Activated CD8-positive, alpha-beta memory T cell treated with anti-CD3 and anti-CD28 coated beads for 36 hours (primary cell): ENCODE measurements around the gene POFUT1. TPM values are rescaled to one million over a fixed set of nuclear protein-coding genes. Genes with fewer than 3 reads are reported as not detected.
"Not testable (repeated sequence)": the region's sequence is repeated elsewhere in the genome, so short reads cannot be mapped to it uniquely, and the experiment has no call there.

Experiments used
- CTCF ChIA-PET: fragments of 350-600 bp; sonication (Branson Sonifier 250); formaldehyde crosslinking; loops from one replicate; lab custom pipeline; 2021; ENCODE audit warnings: antibody characterized with exemption; lab: Charles Lee
- POLR2A ChIA-PET: fragments of 350-600 bp; sonication (Branson Sonifier 250); formaldehyde crosslinking; loops from one replicate; lab custom pipeline; 2021; ENCODE audit warnings: antibody characterized with exemption; lab: Charles Lee
- total RNA-seq, 2 experiments: library from RNA; stranded (reverse); gene quantifications; one replicate each; pipeline ENCODE4 v1.2.3, GENCODE V29; 2021

Gene POFUT1
- total RNA-seq, 2 experiments from 2014 or later, result 78.5 to 82.1 TPM

DNA sequence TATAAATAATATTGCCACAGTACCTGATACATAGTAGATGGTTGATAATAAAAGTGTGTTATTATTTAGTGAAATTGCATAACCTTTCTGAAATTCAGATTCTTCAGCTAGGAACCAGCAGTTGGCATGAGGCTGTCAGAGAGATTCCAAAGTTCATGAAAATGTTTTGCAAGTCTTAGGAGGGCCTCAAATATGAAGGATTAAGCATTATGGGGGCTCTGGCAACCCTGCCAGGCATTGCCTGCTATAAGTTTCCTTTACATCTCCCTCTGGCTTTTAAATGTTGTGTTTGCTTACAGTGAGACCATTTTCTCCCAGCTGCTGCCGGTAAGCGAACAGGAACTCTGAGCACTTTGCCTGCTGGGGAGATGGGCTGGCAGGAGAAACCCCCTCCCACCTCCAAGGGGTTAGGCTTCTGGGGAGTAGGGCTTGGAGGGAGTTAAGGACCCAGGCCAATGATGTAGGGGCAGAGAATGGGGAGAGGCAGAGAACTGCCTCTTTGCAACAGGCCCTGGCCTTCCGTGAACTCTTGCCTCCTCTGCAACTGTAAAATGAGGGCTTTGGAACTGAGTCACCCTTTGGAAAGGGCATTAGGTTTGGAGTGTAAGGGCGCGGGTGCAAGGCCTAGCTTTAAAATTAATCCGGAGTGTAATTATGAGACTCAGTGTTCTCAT is 36.6 kb downstream of the POFUT1 start:
- CTCF ChIA-PET, result interaction anchor here (1.1 to 1.2 kb wide), 2 partner anchors 11 to 89 kb away, joined by 3 read pairs; no protein-coding TSS in a partner anchor
- POLR2A ChIA-PET, result no interaction called here

DNA sequence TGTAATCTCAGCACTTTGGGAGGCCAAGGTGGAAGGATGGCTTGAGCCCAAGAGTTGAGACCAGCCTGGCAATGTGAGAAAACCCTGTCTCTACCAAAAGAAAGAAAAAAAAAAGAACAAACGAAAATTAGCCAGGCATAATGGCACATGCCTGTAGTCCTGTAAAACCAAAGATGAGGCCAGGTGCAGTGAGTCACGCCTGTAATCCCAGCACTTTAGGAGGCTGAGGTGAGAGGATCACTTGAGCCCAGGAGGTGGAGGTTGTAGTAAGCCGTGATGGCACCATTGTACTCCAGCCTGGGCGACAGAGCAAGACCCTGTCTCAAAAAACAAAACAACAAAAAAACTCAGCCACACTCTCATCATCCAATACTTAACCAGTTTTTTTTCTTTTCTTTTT is 37.3 kb downstream of the POFUT1 start:
- ChIA-PET CTCF (interaction anchor here (1.1 to 1.2 kb wide), 2 partner anchors 11 to 89 kb away, joined by 3 read pairs; no protein-coding TSS in a partner anchor), POLR2A (no interaction called here)

DNA sequence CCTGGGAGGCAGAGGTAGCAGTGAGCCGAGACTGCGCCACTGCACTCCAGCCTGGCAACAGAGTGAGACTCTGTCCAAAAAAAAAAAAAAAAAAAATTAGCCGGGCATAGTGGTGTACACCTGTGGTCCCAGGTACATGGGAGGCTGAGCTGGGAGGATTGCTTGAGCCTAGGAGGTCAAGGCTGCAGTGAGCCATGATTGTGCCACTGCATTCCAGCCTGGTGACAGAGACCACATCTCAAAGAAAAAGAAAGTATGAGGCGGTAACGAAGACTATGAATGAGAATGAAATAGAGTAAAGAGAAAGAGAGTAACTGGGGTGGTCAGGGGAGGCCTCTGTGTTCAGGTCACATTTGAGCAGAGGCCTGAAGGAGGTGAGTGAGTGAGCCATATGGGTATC is 38.5 kb downstream of the POFUT1 start:
- POLR2A ChIA-PET, CTCF ChIA-PET: not testable (repeated sequence)

DNA sequence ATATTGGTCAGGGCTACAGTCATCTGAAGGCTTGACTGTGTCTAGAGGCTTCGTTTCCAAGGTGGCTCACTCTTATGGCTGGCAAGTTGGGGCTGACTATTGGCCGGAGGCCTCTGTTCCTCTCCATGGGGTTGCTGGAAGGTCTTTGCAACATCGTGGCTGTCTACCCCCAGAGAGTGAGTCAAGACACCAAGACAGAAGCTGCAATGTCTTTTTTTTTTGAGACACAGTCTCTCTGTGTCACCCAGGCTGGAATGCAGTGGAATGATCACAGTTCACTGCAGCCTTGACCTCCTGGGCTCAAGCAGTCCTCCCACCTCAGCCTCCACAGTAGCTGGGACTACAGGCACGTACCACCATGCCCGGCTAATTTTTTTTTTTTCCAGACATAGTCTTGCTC is 40.4 kb downstream of the POFUT1 start:
- CTCF ChIA-PET, result interaction anchor here (0.6 kb wide), 1 partner anchor 18 kb away, joined by 3 read pairs; no protein-coding TSS in a partner anchor
- POLR2A ChIA-PET, result no interaction called here

DNA sequence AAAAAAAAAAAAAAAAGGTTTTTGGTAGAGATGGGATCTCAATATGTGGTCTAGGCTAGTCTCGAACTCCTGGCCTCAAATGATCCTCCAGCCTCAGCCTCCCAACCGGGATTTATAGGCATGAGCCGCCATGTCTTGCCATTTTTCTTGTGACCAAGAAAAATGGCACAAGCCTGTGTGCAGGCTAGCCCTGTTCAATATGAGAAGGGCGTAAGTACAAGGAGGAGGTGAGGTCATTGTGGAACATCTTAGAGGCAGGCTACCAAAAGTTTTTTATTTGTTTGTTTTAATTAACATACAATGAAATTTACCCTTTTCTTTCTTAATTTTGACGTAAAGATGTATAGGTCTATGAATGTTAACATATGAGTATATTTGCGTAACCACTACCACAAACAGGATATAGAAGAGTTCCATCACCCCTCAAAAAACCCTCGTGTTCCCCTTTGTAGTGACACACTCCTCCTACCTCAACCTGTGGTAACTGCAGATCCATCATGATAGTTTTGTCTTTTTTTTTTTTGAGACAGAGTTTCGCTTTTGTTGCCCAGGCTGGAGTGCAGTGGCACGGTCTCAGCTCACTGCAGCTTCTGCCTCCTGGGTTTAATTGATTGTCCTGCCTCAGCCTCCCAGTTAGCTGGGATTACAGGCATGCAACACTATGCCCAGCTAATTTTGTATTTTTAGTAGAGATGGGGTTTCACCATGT is 41.5 kb downstream of the POFUT1 start:
- ChIA-PET CTCF (interaction anchor here (1.0 kb wide), 1 partner anchor 85 kb away, joined by 4 read pairs; no protein-coding TSS in a partner anchor), POLR2A (interaction anchor here (0.7 kb wide), 1 partner anchor 170 kb away, joined by 8 read pairs; no protein-coding TSS in a partner anchor)

DNA sequence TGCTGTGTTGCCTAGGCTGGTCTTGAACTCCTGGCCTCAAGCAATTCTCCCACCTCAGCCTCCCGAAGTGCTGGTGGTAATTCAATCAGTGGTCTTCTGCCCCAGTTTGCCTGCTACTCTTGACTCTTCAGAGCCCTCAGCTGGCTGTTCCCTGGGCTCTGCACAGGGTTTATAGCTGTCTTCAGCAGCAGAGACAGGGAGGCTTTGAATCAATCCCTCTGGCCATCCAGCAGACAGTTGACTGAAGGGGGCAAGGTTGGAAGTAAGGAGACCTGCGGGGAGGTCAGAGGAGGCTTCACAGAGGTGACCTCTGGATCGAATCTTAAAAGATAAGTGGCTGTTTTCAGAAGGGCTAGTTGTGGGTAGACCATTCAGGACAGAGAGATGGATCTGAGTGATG is 43.8 kb downstream of the POFUT1 start:
- ChIA-PET CTCF (interaction anchor here (0.7 kb wide), 2 partner anchors 18 to 1642 kb away, joined by 3 to 4 read pairs; no protein-coding TSS in a partner anchor), POLR2A (interaction anchor here (0.9 kb wide), 1 partner anchor 46 kb away, joined by 6 read pairs; no protein-coding TSS in a partner anchor)

DNA sequence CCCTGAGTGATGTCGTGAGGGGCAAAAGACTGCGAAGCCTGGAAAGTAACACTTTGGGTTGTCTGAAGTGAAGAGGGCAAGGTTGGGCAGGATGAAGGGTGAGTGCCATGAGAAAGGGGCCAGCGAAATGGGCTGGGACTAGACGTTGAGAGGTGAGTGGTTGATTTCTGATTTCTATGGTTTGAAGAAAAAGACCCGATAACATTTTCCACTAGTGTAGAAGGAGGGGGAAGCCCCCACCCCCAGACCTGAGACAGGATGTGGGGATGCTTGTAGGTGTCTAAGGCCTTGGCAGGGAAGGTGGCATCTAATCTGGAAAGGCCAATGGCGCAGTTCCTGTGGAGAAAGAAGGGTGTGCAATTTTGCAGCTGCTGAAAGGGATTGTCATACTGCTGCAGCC is 44.5 kb downstream of the POFUT1 start:
- ChIA-PET POLR2A (interaction anchor here (0.6 to 1.4 kb wide), 3 partner anchors 26 to 47 kb away, joined by 4 to 6 read pairs (median 5); no protein-coding TSS in a partner anchor), CTCF (interaction anchor here (0.7 kb wide), 2 partner anchors 19 to 1641 kb away, joined by 3 to 4 read pairs; no protein-coding TSS in a partner anchor)

DNA sequence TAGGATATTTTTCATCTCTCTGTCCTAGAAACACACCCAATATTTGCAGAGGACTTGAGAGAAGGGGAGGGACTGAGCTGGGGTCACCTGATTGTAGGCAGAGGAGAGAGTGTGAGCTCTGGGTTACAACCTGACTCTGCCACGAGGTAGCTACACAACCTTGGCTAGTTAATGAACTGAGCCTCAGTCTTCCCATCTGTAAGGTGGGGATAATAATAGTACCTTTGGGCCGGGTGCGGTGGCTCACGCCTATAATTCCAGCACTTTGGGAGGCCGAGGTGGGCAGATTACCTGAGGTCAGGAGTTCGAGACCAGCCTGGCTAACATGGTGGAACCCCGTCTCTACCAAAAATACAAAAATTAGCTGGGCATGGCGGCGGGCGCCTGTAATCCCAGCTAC is 53.3 kb downstream of the POFUT1 start:
- CTCF ChIA-PET, POLR2A ChIA-PET: not testable (repeated sequence)

DNA sequence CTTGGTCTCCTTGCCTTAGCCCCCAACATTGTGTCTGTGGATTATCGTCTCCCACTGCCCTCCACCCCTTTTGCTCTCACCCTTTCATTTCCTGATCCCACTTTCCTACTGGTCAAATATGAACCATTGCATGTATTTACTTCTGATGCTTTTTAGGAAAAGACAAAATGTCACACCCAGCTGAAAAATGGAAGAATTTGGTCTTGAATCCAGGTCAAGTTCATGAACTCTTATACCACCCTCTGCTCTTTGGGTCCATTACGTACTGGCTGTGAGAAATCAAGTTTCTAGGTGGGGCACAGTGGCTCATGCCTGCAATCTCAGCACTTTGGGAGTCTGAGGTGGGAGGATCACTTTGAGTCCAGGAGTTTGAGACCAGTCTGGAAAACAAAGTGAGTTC is 54.0 kb downstream of the POFUT1 start:
- CTCF ChIA-PET, result no interaction called here
- POLR2A ChIA-PET, result no interaction called here

DNA sequence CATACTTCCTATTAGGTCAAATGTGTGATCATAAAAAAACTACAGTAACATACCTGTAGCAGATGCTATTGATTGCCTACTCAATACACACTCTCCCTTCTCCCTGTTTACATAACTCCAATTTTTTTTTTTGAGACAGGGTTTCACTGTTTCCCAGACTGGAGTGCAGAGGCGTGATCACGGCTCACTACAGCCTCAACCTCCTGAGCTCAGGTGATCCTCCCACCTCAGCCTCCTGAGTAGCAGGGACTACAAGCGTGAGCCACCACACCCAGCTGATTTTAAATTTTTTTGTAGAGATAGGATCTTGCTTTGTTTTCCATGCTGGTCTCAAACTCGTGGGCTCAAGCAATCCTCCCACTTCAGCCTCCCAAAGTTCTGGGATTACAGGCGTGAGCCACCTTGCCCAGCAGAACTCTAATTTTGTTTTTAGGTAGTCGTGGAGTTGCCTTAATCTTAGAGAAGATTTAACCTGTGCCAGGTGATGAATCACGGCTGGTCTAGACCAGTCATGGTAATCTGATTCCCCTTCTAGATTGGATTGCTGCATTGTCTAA is 55.8 kb downstream of the POFUT1 start:
- POLR2A ChIA-PET, result no interaction called here
- CTCF ChIA-PET, result interaction anchor here (0.7 kb wide), 1 partner anchor 50 kb away, joined by 3 read pairs; no protein-coding TSS in a partner anchor

DNA sequence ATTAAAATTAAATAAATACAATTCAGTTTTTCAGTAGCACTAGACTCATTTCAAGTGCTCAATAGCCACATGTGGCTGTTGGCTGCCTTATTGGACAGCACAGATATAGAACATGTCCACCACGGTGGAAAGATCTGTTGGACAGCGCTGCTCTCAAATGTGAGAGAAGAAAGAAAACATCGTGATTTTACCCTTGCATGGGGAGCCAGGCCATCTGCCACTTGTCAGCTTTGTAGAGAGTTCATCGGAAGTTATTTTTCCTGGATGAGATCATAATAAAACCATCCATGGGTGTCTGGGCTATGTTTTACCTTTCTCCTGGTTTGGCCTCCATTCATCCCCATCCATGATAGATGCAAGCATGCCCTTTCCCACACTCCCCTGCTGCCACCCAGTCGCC is 63.9 kb downstream of the POFUT1 start:
- ChIA-PET POLR2A (no interaction called here), CTCF (interaction anchor here (1.0 kb wide), 1 partner anchor 74 kb away, joined by 3 read pairs; no protein-coding TSS in a partner anchor)

DNA sequence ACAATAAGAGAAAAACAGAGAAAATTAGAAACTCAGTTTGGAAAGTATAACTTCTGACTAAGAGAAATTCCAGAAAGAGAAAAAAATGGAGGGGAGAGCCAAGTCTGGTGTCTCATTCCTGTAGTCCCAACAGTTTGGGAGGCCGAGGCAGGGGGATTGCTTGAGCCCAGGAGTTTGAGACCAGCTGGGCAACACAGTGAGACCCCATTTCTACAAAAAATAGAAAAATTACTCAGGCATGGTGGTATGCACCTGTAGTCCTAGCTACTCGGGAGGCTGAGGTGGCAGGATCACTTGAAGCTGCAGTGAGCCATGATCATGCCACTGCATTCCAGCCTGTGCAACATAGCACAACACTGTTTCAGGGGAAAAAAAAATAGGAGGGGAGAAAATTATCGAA is 66.7 kb downstream of the POFUT1 start:
- POLR2A ChIA-PET, result no interaction called here
- CTCF ChIA-PET, result no interaction called here

DNA sequence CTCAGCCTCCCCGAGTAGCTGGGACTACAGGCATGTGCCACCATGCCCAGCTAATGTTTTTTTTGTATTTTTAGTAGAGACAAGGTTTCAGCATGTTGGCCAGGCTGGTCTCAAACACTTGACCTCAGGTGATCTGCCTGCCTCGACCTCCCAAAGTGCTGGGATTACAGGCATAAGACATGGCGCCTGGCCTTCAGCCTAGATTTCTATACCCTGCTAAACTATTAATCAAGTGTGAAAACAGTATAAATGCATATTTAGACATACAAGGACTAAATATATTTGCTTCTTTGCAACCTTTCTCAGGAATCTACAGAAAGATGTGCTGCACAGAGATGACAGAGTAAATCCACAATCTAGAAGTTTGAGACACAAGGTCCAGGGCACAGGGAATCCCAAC is 67.5 kb downstream of the POFUT1 start:
- CTCF ChIA-PET, result interaction anchor here (0.6 to 0.8 kb wide), 2 partner anchors 70 to 1369 kb away, joined by 3 read pairs; no protein-coding TSS in a partner anchor
- POLR2A ChIA-PET, result not testable (repeated sequence)

DNA sequence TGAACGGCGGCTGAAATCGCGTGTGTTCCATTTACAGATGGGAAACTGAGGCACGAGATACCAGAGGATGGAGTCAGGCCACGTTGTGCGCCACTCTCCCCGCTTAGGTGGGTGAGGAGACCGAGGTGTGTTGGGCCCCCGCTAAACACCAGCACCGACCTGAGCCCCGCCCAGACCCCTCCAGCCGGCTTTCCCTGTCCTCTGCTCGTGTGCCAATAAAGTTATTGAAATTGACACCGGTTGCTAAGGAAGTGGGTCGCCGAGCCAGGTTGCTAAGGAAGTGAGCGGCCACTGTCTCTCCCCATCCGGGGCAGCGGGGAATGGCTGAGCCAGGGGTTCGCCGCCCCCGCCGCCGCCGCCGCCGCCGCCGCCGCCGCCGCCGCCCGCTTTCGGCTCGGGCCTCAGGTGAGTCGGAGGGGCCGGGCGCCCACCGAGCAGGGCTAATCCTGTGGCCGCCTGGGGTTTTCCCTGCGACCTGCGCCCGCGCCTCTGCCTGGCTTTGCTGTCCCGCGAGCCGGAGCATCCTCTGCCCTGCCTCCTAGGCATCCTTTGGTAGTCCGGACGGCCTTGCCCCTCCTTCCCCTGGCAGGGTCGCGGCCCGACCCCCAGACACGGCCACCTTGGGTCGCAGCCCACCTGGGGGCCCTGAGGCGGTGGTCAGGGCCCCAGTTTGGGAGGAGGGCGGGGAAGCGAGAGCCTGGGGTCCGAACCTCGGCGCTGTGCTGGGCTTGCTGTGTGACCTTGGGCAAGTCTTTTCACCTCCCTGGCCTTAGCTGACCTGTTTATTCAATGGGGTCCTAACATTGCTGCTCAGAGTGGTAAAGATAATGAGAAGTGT is 69.9 kb downstream of the POFUT1 start, which contains the start of gene KIF3B:
Gene KIF3B, plus strand, starts transcription at position 291 of the 838 bp plus-strand sequence. CDS start 32,127 bp downstream, outside the sequence.
- ChIA-PET CTCF (interaction anchor here (0.5 kb wide), 1 partner anchor 11 kb away, joined by 5 read pairs; no protein-coding TSS in a partner anchor), POLR2A (interaction anchor here (0.6 to 1.5 kb wide), 4 partner anchors 21 to 59 kb away, joined by 3 to 10 read pairs (median 6); no protein-coding TSS in a partner anchor)

DNA sequence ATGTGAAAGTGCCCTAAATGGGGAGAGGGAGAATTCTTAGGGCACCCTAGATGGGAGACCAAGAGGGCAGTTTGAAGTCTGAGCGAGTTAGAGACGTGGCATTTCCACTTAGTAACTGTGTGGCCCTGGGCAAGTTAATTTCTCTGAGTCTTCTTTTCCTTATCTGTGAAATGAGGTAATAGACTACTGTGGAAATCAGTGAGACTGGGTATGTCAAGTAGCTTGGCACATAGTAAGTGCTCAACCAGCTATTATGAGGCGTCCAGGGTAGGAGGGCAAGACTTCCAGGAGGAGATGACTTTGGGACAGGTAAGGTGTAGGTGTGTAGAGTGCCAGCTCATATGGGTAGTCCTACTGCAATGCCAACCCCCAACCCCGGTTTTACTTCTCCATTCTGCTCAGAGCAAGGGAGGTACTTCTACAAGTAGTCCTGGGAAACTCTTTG is 70.5 kb downstream of the POFUT1 start:
- CTCF ChIA-PET, result interaction anchor here (0.5 kb wide), 1 partner anchor 11 kb away, joined by 5 read pairs; no protein-coding TSS in a partner anchor
- POLR2A ChIA-PET, result interaction anchor here (0.8 to 1.5 kb wide), 2 partner anchors 21 to 26 kb away, joined by 4 to 10 read pairs; no protein-coding TSS in a partner anchor

DNA sequence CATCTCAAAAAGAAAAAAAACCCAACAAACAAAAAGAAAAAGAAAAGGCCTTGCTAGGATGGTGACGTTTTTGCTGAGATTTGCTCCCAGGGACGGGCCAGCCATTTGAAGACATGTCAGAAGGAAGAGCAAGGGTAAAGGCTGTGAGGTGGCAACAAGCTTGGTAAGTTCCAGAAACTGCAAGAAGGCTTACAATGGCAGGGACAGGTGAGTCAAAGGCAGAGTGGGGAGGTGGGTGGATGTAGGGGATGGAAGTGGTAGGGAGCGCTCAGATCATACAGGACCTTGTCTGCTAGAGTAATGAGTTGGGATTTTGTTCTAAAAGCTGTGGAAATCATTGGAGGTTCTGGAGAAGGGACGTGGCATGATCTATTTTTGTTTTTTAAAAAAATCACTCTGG is 74.0 kb downstream of the POFUT1 start:
- CTCF ChIA-PET, result no interaction called here

DNA sequence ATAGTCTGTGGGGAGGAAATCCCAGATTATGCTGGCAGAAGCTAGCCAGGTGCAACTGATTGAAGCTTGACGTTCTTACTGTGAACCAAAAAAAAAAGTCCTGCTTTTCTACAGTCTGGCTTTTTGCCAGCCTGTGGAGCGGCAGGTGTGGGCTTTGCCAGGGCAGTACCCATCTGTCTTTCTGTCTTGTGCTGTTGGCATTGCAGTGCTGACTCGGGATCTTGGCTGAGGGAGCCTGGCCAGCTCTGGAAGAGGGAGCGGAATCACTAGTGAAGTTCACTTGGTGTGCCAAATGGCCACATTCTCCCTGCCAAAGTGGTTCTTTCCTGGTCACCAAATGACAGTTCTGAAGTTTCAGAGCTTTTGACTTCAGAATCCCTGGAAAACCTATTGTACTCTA is 74.8 kb downstream of the POFUT1 start:
- ChIA-PET POLR2A (interaction anchor here (0.5 to 0.6 kb wide), 2 partner anchors 15 to 98 kb away, joined by 3 to 4 read pairs; no protein-coding TSS in a partner anchor), CTCF (no interaction called here)

More for the DNA sequence above, 74.0 kb downstream of the POFUT1 start:
- POLR2A ChIA-PET, result no interaction called here
